ENCODE data around the gene RASGRF2. TPM values are rescaled to one million over a fixed set of nuclear protein-coding genes. Genes with fewer than 3 reads are reported as not detected.

RASGRF2 gene
- total RNA-seq, 4 donors from 2014 or later: 1.8 to 4.1 (median 2.5) TPM

GRCh38 chr5:81244451-81244850 lies 284.3 kb downstream of the RASGRF2 start:
- TF ChIP-seq CTCF (IDR thresholded peaks at IDR 0.05) (no peak), POLR2A (IDR thresholded peaks at IDR 0.05) (no peak), POLR2AphosphoS5 (IDR thresholded peaks at IDR 0.05) (no peak), EP300 (IDR thresholded peaks at IDR 0.05) (no peak)
- no peaks in the 10 kb centered on the region for H3K27me3 ChIP-seq
- H3K4me3 ChIP-seq: no peak overlapping the region
- H3K9me3 ChIP-seq: no peaks in the 10 kb centered on the region
- no peak overlapping the region for H3K27ac ChIP-seq
- 86% methylated on average over 4 of the region's 4 CpGs for WGBS
- peaks cover 14% of the 10 kb centered on the region for H3K4me1 ChIP-seq
- no peaks in the 10 kb centered on the region for H3K36me3 ChIP-seq
- DNase-seq (ENCODE audit: low spot score in 2 of 2): no peak

GRCh38 chr5:81245871-81246235 lies 285.7 kb downstream of the RASGRF2 start:
- no peaks in the 10 kb centered on the region for H3K27me3 ChIP-seq
- TF ChIP-seq POLR2AphosphoS5 (IDR thresholded peaks at IDR 0.05) (no peak), POLR2A (IDR thresholded peaks at IDR 0.05) (no peak), CTCF (IDR thresholded peaks at IDR 0.05) (no peak), EP300 (IDR thresholded peaks at IDR 0.05) (no peak)
- DNase-seq (ENCODE audit: low spot score in 2 of 2): no peak
- no peak overlapping the region for H3K27ac ChIP-seq
- peaks cover 14% of the 10 kb centered on the region for H3K4me1 ChIP-seq
- no peaks in the 10 kb centered on the region for H3K36me3 ChIP-seq
- no peaks in the 10 kb centered on the region for H3K9me3 ChIP-seq
- 88% methylated on average over 5 of the region's 5 CpGs for WGBS
- H3K4me3 ChIP-seq: no peak overlapping the region

- Histone ChIP-seq H3K36me3 (no peaks in the 10 kb centered on the region), H3K27ac (no peak overlapping the region), H3K4me3 (no peak overlapping the region), H3K9me3 (no peaks in the 10 kb centered on the region), H3K27me3 (no peaks in the 10 kb centered on the region), H3K4me1 (peaks cover 14% of the 10 kb centered on the region)
- TF ChIP-seq POLR2AphosphoS5 (IDR thresholded peaks at IDR 0.05) (no peak), CTCF (IDR thresholded peaks at IDR 0.05) (no peak), POLR2A (IDR thresholded peaks at IDR 0.05) (no peak), EP300 (IDR thresholded peaks at IDR 0.05) (no peak)
- WGBS: 83% methylated on average over 6 of the region's 6 CpGs
- no peak for DNase-seq (ENCODE audit: low spot score in 2 of 2)
These were observed 286.5 kb downstream of the RASGRF2 start for GRCh38 chr5:81246697-81247096.

- no peaks in the 10 kb centered on the region for H3K27me3 ChIP-seq
- no peak for DNase-seq (ENCODE audit: low spot score in 2 of 2)
- no peaks in the 10 kb centered on the region for H3K9me3 ChIP-seq
- H3K27ac ChIP-seq: no peak overlapping the region
- WGBS: 54% methylated on average over 3 of the region's 3 CpGs
- peaks cover 14% of the 10 kb centered on the region for H3K4me1 ChIP-seq
- TF ChIP-seq POLR2AphosphoS5 (IDR thresholded peaks at IDR 0.05): no peak
- TF ChIP-seq EP300 (IDR thresholded peaks at IDR 0.05): no peak
- TF ChIP-seq POLR2A (IDR thresholded peaks at IDR 0.05): no peak
- TF ChIP-seq CTCF (IDR thresholded peaks at IDR 0.05): no peak
- H3K36me3 ChIP-seq: no peaks in the 10 kb centered on the region
- no peak overlapping the region for H3K4me3 ChIP-seq
These were observed 287.3 kb downstream of the RASGRF2 start for GRCh38 chr5:81247441-81247972.

GRCh38 chr5:81249240-81249639 lies 289.1 kb downstream of the RASGRF2 start:
- no peak overlapping the region for H3K4me3 ChIP-seq
- H3K9me3 ChIP-seq: no peaks in the 10 kb centered on the region
- peaks cover 14% of the 10 kb centered on the region for H3K4me1 ChIP-seq
- no peaks in the 10 kb centered on the region for H3K36me3 ChIP-seq
- DNase-seq (ENCODE audit: low spot score in 2 of 2): no peak
- no peak overlapping the region for H3K27ac ChIP-seq
- H3K27me3 ChIP-seq: no peaks in the 10 kb centered on the region
- 90% methylated on average over 4 of the region's 4 CpGs for WGBS
- no peak for TF ChIP-seq POLR2AphosphoS5 (IDR thresholded peaks at IDR 0.05)
- no peak for TF ChIP-seq POLR2A (IDR thresholded peaks at IDR 0.05)
- TF ChIP-seq EP300 (IDR thresholded peaks at IDR 0.05): no peak
- no peak for TF ChIP-seq CTCF (IDR thresholded peaks at IDR 0.05)

Measured in suprapubic skin (tissue), 4 donors.